GM12874 (cell line): ENCODE data around the gene DCPS.

Experiments
- CTCF ChIP-seq: IDR thresholded peaks from 2 replicates; pipeline ENCODE4 v1.5.1; 2011; ENCODE audit warnings: low read depth, mild to moderate bottlenecking, control low read depth, low read length, moderate library complexity; ENCODE audit not compliant: insufficient read depth

Gene DCPS

DNA sequence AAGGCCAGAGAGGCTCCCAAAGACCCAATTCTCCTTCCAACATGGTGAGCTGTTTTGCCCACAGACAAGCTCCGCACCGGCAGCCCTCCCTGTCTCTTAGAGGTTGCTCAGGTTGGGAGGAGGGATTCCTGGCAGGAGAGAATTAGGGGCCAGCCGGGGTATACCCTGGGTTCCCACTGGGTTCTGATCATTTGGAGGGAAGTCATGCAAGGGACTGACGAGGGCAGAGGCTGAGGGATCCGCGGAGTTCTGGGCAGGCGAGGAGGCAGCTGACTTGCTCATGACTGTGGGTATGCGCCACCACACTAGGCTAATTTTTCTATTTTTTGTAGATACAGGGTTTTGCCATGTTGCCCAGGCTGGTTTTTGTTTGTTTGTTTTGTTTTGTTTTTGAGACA is 56.2 kb downstream of the DCPS start:
- no peak for TF ChIP-seq CTCF

DNA sequence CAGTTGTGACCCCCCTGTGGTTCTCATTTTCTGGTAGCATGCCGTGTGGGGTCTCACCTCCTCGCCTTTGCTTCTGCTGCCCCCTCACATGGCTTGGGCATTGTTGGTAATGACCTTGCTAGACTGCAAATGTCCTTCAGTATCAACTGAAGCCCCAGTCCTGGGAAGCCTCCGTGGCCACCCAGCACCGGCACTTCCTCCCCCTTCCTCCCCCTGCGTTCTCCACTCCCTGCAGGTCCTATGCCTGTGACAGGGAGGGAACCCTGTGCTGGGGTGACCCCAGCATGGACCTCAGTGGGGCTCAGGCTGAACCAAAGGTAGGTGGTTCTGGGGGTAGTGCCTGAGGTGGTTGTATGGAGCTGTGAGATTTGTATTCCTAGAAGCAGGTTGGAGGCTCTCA is 57.5 kb downstream of the DCPS start:
- TF ChIP-seq CTCF: no peak

DNA sequence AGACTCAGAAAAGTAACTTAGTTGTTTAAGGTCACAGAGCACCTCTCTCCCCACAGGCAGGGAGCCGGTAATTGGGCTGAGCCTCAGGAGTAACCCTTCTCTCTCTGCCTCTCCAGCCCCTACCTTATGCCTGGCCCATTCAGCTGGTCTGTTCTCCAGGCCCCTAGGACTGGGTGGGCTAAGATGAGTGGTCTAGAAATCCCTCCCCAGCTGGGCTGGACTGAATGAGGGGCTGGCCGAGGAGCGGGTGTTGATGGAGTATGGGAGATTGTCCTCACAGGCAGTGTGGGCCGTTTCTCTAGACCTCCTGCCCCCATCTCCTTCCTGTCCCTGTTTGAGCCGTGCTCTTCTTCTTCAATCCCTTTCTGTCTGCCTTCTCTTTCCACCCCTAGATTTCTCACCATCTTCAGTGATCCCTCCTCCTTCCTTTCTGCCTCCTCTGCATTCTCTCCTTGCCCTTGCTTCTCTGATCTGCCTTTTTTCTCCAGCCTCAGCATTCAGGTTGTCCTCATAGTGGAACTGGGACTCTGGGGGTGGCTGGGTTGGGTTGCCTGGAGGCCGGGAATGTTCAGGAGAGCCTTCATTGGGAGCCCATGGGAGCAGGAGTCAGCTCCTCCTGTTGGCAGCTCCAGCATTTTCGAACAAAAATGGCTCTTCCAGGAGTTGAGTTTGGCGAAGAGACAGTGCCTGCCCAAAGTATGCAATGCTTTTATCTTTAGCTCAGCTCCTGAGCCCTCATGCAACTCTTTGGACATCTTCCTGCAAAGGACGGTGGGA is 59.2 kb downstream of the DCPS start:
- TF ChIP-seq CTCF: no peak

DNA sequence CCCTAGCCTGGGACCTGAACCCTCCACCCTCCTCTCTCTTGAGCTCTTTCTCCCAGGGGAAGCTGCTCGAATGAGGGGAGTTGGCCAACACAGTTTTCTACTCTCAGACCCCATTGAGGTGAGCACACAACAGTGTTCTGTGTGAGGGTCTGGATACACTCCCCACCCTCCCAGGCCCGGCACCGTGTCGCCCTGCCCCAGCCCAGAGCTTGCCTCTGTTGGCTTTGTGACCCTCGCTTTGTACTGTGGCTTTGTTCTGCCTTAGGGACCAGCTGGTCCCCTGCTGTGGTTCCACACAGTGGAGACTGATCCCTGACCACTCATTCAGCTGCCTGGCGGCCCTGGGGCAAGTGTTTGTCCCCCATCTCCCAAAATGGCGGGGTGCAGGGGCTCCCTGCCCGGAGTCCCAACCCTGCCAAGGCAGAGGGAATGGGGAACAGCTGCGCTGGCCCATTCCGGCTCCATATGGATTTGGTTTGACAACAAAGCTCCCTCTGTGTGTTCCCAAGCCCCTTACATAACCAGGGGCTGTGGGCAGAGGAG is 59.9 kb downstream of the DCPS start:
- no peak for TF ChIP-seq CTCF

DNA sequence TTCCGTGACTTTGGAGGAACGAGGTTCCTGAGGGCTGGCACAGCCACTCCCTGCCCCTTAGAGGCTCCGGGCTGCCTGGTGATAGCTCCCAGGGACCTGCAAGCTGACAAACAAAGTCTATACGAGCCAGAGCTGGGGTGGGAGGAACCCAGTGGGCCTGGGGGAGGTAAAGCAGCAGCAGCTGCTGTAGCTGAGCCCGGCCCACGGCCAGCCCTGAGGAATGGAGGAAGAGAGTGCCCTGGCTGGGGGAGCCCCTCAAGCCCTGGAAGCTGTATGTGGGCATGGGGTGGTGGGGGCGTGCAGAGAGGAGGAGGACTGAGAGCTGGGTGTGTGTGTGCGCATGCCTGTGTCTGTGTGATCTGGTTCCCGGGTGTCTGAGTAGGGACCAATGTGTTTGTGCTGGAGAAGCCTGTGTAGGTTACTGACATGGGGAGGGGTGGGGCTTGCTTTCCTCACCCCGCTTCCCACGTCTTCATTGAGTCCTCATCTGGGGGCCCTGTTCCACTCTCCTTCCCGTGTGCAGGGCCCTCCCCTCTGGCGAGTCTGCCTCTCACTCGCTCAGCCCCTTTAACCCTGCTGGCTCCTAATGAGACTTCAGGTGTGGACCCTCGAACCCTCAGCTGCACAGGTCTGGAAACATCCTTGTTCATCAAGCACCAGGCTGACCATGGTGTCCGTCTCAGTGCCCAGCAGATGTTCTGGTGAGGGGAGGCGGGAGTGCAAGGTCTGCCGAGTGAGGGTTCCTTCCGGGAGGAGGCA is 62.4 kb downstream of the DCPS start:
- TF ChIP-seq CTCF: no peak

DNA sequence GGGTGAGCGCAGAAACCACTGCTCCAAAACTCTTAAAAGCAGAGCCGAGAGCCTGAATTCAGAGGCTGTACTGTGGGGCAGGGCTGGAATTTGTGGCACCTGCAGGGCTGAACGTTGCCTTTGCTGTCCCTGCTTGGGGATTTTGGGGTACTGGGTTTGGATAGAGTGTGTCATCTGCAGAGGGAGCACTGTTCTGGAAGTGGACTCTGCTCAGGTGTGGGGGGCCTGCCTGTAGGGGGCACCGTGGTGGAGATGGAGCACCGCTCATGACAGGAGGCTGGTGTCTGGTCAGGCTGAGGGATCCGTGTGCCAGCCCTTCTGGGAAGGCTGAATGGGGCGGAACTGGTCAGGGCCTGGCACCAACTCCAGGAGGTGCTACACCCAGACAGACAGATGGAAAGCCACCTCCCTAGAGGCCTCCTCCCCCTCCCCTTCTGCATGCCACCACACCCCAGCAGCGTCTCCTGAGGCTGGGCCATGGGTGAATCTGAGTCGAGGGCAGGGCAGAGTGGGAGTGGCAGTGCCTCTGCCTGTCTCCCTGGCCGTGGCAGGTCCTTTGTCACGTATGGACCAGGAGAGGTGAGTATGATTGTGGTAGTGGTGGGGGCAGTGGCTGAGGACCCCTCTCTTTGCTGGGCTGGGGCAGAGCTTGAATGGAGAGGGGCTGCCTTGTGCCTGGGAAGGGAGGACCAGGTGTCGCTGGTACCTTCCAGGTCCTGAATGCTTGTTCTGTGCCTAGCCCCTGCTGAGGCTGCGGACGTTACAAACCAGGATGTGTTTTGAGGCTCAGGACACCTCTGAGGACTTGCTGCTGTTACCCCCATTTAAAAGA is 63.2 kb downstream of the DCPS start:
- 0 out of 2 replicates have a peak, but pooled peaks have one; percentile 6 for TF ChIP-seq CTCF

GRCh38 chr11:126370016-126370415 is 66.2 kb downstream of the DCPS start:
- TF ChIP-seq CTCF: no peak
